Suprapubic skin (tissue), 4 donors: Measurements from ENCODE around the gene METTL4. TPM values are rescaled to one million over a fixed set of nuclear protein-coding genes. Genes with fewer than 3 reads are reported as not detected.

ENCODE experiments used
- DNase-seq, 2 donors: peaks; one replicate each; pipeline ENCODE4 v3.0.0-alpha.2; 2019; ENCODE audit warnings: low spot score in 2 of 2
- H3K27ac ChIP-seq: fragments of 200-600 bp; sonication (generic); one replicate; pipeline ENCODE4 v1.5.1; 2019
- H3K27me3 ChIP-seq: fragments of 200-600 bp; sonication (generic); one replicate; pipeline ENCODE4 v1.5.1; 2019
- H3K36me3 ChIP-seq: fragments of 200-600 bp; sonication (generic); one replicate; pipeline ENCODE4 v1.5.1; 2019
- H3K4me1 ChIP-seq: fragments of 200-600 bp; sonication (generic); one replicate; pipeline ENCODE4 v1.5.1; 2019
- H3K4me3 ChIP-seq: fragments of 200-600 bp; sonication (generic); one replicate; pipeline ENCODE4 v1.5.1; 2019; ENCODE audit warnings: mild to moderate bottlenecking
- H3K9me3 ChIP-seq: fragments of 200-600 bp; sonication (generic); one replicate; pipeline ENCODE4 v1.5.1; 2019
- CTCF ChIP-seq, 2 donors: fragments of 200-600 bp in 1 of 2; fragments of 450-650 bp in 1 of 2; sonication (generic) in 1 of 2; IDR thresholded peaks; one replicate each; pipeline ENCODE4 v1.5.1; 2016 to 2019; ENCODE audit warnings: antibody characterized with exemption in 2 of 2, mild to moderate bottlenecking in 1 of 2, moderate library complexity in 1 of 2
- EP300 ChIP-seq: sonication (generic); formaldehyde crosslinking; IDR thresholded peaks from one replicate; pipeline ENCODE4 v1.6.1; 2017; ENCODE audit warnings: antibody characterized with exemption
- POLR2A ChIP-seq, 2 donors: fragments of 450-650 bp; IDR thresholded peaks; one replicate each; pipeline ENCODE4 v1.6.1; 2017; ENCODE audit warnings: antibody characterized with exemption in 2 of 2, mild to moderate bottlenecking in 2 of 2, moderate library complexity in 2 of 2
- POLR2AphosphoS5 ChIP-seq, 3 donors: sonication (generic); formaldehyde crosslinking; IDR thresholded peaks; one replicate each; pipeline ENCODE4 v1.6.1; 2017; ENCODE audit warnings: antibody characterized with exemption in 3 of 3
- WGBS: methylation state at CpG from one replicate; pipeline ENCODE4 v1.1.5; 2018; 5-methylcytosine and 5-hydroxymethylcytosine counted together
- total RNA-seq, 4 donors: library from RNA; depleted of rRNA; stranded (reverse); fragments of >200 nt; gene quantifications; one replicate each; pipeline ENCODE4 v1.1.0, GENCODE V29; 2016

METTL4 gene
- total RNA-seq, 4 donors from 2014 or later: 3.3 to 10.5 (median 4.9) TPM

- no peaks in the 10 kb centered on the region for H3K9me3 ChIP-seq
- H3K27ac ChIP-seq: no peak overlapping the region
- 91% methylated on average over 1 of the region's 1 CpG for WGBS
- no peak overlapping the region for H3K4me3 ChIP-seq
- no peak for DNase-seq
- peaks cover 12% of the 10 kb centered on the region for H3K36me3 ChIP-seq
- TF ChIP-seq POLR2A (IDR thresholded peaks at IDR 0.05): no peak
- no peak for TF ChIP-seq POLR2AphosphoS5 (IDR thresholded peaks at IDR 0.05)
- H3K27me3 ChIP-seq: no peaks in the 10 kb centered on the region
- peaks cover 2% of the 10 kb centered on the region for H3K4me1 ChIP-seq
Measured at GRCh38 chr18:2564373-2564772, 6.9 kb downstream of the METTL4 start.

GRCh38 chr18:2559249-2559648, 12.1 kb downstream of the METTL4 start:
- H3K9me3 ChIP-seq: no peaks in the 10 kb centered on the region
- no peak overlapping the region for H3K4me3 ChIP-seq
- no peaks in the 10 kb centered on the region for H3K27me3 ChIP-seq
- no peak overlapping the region for H3K27ac ChIP-seq
- no peak for TF ChIP-seq CTCF (IDR thresholded peaks at IDR 0.05)
- no peak for TF ChIP-seq POLR2AphosphoS5 (IDR thresholded peaks at IDR 0.05)
- TF ChIP-seq EP300: no peak
- TF ChIP-seq POLR2A (IDR thresholded peaks at IDR 0.05): no peak
- peaks cover 7% of the 10 kb centered on the region for H3K36me3 ChIP-seq
- no peaks in the 10 kb centered on the region for H3K4me1 ChIP-seq
- WGBS: 98% methylated on average over 1 of the region's 1 CpG
- DNase-seq: no peak

DNA sequence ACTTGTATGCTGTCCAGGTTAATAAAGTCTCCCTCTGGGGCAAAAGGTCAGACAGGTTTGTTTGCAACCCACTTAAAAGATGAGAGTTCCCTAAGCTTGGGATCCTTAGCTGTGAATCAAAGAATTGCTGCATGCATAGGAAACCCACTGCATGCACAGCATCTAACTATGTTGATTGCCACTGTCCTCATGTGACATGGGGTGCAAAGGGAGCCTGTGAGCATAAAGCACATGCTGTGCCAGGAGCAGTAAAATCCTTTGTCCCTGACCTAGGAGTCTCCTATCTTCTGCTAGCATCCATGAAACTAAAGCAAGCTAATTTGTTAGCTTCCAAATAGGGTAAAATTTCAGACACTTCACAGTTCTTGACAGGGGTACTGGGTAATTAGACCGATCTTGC, 13.8 kb downstream of the METTL4 start:
- no peak for DNase-seq
- no peak for TF ChIP-seq CTCF (IDR thresholded peaks at IDR 0.05)
- no peak for TF ChIP-seq EP300
- TF ChIP-seq POLR2AphosphoS5 (IDR thresholded peaks at IDR 0.05): no peak
- no peak for TF ChIP-seq POLR2A (IDR thresholded peaks at IDR 0.05)
- WGBS: 88% methylated on average over 1 of the region's 1 CpG
- Histone ChIP-seq H3K4me1 (no peaks in the 10 kb centered on the region), H3K9me3 (no peaks in the 10 kb centered on the region), H3K4me3 (no peak overlapping the region), H3K36me3 (peaks cover 4% of the 10 kb centered on the region), H3K27ac (no peak overlapping the region), H3K27me3 (no peaks in the 10 kb centered on the region)

DNA sequence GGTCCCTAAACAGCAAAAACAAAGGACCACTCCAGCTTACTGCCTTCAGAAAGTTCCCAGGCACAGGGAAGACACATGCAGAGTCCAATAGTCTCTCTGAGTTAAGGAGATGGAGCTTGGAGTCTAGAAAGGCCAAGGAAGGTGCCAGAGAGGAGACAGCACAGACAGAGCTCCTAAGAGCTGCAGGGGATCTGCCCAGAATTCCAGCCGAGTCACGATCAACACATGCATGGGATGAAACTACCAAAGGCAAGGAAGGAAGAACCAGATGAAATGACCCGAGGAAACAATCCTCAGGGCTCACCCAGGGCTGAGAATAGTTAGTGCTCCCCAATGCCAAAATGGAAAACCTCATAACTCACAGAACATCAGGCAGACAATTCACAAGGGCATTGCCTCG, 15.4 kb downstream of the METTL4 start:
- no peak for DNase-seq
- no peak for TF ChIP-seq EP300
- no peak for TF ChIP-seq POLR2A (IDR thresholded peaks at IDR 0.05)
- TF ChIP-seq CTCF (IDR thresholded peaks at IDR 0.05): no peak
- no peak for TF ChIP-seq POLR2AphosphoS5 (IDR thresholded peaks at IDR 0.05)
- Histone ChIP-seq H3K9me3 (no peaks in the 10 kb centered on the region), H3K4me3 (no peak overlapping the region), H3K27ac (no peak overlapping the region), H3K4me1 (no peaks in the 10 kb centered on the region), H3K36me3 (peaks cover 8% of the 10 kb centered on the region), H3K27me3 (no peaks in the 10 kb centered on the region)
- 76% methylated on average over 4 of the region's 4 CpGs for WGBS

DNA sequence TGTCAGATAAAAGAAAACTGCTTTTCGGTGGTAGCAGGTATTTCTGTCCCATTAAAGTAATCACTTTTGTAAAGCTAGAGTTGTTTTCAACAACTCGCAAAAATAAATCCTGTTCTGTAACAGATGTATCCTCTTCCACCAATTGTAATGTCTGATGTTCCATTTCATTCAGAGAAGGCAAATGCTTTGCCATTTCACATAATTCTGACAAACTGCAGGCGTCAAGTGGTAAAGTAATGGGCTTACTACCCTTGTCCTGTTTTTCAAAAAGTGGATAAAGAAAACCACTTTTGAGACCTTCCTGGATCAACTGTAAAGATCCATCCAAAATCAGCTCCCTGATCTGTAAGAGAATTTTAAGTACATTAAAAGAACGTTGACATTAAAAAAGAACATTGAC, 16.6 kb downstream of the METTL4 start:
- 87% methylated on average over 4 of the region's 4 CpGs for WGBS
- no peak for DNase-seq
- peaks cover 8% of the 10 kb centered on the region for H3K36me3 ChIP-seq
- H3K4me1 ChIP-seq: no peaks in the 10 kb centered on the region
- no peak overlapping the region for H3K4me3 ChIP-seq
- H3K9me3 ChIP-seq: no peaks in the 10 kb centered on the region
- H3K27ac ChIP-seq: no peak overlapping the region
- H3K27me3 ChIP-seq: no peaks in the 10 kb centered on the region
- no peak for TF ChIP-seq POLR2AphosphoS5 (IDR thresholded peaks at IDR 0.05)
- no peak for TF ChIP-seq CTCF (IDR thresholded peaks at IDR 0.05)
- no peak for TF ChIP-seq EP300
- no peak for TF ChIP-seq POLR2A (IDR thresholded peaks at IDR 0.05)

GRCh38 chr18:2551425-2551824, 19.9 kb downstream of the METTL4 start:
- Histone ChIP-seq H3K27ac (no peak overlapping the region), H3K4me1 (no peaks in the 10 kb centered on the region), H3K27me3 (no peaks in the 10 kb centered on the region), H3K4me3 (no peak overlapping the region), H3K9me3 (no peaks in the 10 kb centered on the region), H3K36me3 (peaks cover 16% of the 10 kb centered on the region)
- TF ChIP-seq POLR2A (IDR thresholded peaks at IDR 0.05) (no peak), CTCF (IDR thresholded peaks at IDR 0.05) (no peak), POLR2AphosphoS5 (IDR thresholded peaks at IDR 0.05) (no peak), EP300 (no peak)
- no peak for DNase-seq
- WGBS: 96% methylated on average over 3 of the region's 3 CpGs
